ENCODE results near the gene FURIN.
"Not testable (repeated sequence)": the region's sequence is repeated elsewhere in the genome, so short reads cannot be mapped to it uniquely, and the experiment has no call there.

The FURIN gene

GRCh38 chr15:90918034-90918788 lies 49.8 kb downstream of the FURIN start:
- DNase-seq: no peak

DNA sequence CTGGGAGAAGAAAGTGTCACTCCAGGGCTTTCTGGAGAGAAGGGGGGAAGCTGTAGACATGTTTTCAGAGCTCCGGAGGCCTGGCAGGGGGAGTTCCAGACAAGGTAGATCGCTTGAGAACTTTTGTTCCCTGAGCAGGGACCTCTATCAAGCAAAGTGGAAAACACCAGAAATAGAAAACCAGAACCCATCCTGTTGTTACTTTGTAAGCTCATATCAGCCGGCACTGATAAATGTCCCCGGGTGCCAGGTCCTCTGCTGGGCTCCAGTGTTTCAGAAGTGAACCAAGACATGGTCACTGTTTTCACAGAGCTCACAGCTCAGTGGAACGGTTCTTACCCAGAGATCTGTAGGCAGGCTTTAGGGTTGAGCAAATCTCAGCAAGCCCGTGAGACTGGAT lies 50.4 kb downstream of the FURIN start:
- DNase-seq: no peak

DNA sequence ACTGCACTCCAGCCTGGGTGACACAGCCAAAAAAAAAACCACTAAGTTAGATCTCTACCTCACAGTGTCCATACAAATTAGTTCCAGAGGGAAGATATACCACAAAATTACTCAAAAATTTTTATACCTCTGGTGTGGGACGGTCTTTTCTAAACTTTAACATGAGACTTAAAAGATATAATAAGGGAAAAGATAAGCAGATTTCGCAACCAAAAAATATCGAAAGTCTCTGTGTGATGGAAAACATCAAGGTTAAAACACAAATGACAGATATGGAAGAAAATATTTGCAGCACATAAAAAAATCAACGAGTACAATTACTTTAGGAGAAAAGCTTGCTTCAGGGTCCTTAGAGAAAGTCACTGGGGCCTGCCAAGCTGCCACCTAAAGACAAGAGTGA lies 53.5 kb downstream of the FURIN start:
- DNase-seq: no peak

DNA sequence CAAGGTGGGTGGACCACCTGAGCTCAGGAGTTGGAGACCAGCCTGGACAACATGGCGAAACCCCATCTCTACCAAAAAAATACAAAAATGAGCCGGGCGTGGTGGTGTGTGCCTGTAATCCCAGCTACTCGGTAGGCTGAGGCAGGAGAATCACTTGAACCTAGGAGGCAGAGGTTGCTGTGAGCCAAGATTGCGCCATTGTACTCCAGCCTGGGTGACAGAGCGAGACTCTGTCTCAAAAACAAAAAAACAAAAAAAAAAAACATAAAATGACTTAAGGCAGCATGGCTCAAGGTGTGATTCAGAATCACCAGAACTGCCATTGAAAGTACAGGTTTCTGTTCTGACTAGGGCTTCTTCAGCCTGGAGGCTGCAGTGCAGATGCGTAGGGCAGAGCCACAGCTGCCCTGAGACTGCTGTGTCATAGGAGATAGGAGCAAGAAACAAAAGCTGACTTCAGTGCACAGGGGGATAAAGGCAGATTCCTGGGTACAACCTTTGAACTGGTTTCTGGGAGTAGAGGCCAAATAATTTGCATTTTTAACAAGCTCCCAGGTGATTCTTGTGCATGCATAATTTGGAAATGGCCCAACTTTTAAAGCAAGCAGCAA lies 54.4 kb downstream of the FURIN start:
- DNase-seq: not testable (repeated sequence)

DNA sequence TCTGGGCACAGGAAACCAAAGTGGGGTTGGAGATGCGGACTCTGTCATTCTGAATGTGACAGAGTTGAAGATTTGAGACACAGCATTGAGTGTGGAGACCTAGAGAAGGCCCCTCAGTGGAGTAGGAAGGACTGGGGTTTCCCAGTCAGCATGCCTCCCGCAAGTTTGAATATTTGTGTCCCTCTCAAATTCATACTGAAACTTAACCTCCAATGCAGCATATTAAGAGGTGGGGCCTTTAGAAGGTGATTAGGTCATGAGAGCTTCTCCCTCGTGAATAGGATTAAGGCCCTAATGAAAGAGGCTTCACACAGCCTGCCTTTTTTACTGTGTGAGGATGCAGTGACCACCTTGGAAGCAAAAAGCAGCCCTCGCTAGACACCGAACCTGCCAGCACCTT lies 56.0 kb downstream of the FURIN start:
- no peak for DNase-seq

DNA sequence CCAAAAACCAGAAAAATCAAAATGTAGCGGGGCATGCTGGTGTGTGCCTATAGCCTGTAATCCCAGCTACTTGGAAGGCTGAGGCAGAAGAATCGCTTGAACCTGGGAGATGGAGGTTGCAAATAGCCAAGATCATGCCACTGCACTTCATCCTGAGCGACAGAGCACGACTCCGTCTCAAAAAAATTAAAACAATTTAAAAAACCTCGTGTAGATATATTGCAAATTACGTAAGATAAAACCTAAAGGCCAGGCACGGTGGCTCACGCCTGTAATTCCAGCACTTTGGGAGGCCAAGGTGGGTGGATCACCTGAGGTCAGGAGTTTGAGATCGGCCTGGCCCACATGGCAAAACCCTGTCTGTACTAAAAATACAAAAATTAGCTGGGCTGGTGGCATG lies 58.4 kb downstream of the FURIN start:
- DNase-seq: not testable (repeated sequence)

DNA sequence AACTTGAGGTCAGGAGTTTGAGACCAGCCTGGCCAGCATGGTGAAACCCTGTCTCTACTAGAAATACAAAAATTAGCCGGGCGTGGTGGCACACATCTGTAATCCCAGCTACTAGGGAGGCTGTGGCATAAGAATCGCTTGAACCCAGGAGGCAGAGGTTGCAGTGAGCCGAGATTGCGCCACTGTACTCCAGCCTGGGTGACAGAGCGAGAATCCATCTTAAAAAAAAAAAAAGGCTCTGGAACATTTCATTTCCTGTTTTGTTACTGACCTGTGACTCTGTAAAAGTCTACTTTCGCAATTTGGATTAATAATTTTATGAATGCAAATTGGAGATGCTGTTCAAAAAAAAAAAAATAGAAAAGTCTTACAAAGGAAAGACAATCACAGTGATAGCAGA lies 59.7 kb downstream of the FURIN start:
- DNase-seq: not testable (repeated sequence)

- no peak for DNase-seq
These were observed 61.0 kb downstream of the FURIN start for GRCh38 chr15:90929246-90930019.

- no peak for DNase-seq
These were observed 62.6 kb downstream of the FURIN start for GRCh38 chr15:90930861-90931574.

GRCh38 chr15:90931575-90931827 lies 63.1 kb downstream of the FURIN start:
- DNase-seq: no peak

GRCh38 chr15:90931828-90932659 lies 63.7 kb downstream of the FURIN start, which contains the start of gene HDDC3:
Gene HDDC3, minus strand, starts transcription at chr15:90932549. Its CDS starts 9 bp downstream, at chr15:90932540.
- peak; percentile 97 for DNase-seq

DNA sequence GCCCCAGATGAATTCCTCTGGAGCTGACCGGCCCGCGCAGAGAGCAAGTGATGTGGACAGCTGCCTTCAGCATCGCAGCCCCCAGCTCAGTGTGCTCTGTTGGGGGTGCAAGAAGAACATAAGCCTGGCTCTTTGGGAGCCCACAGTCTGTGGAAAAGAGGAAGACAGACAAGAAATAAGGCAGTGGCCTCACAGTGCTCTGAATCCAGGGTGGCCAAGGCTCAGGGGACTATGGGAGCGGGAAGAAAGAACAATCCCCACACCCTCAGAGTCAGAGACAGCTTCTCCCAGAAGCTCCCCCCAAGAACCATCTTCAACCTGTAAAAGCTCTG lies 64.2 kb downstream of the FURIN start:
- no peak for DNase-seq
